K562 (cell line): Measurements from ENCODE around the gene MAPK8IP1. TPM values are rescaled to one million over a fixed set of nuclear protein-coding genes. Genes with fewer than 3 reads are reported as not detected.

Source experiments
- CHD4 ChIP-seq: fragments of 200-600 bp; sonication (generic); IDR thresholded peaks from 3 replicates; pipeline ENCODE4 v1.6.1; 2012; ENCODE audit warnings: low read depth, mild to moderate bottlenecking, mixed read lengths, low read length, inconsistent platforms; ENCODE audit not compliant: insufficient read depth, insufficient replicate concordance, poor library complexity, severe bottlenecking
- DACH1 ChIP-seq: fragments of 450-650 bp; IDR thresholded peaks from 2 replicates; pipeline ENCODE4 v1.6.1; 2018; ENCODE audit not compliant: partially characterized antibody
- GABPB2 ChIP-seq: fragments of 250-450 bp; sonication (Bioruptor Pico); conservative IDR thresholded peaks from 2 replicates; pipeline ENCODE4 v1.5.1; 2021; ENCODE audit warnings: mild to moderate bottlenecking
- HDAC1 ChIP-seq, 2 experiments: fragments of 450-650 bp; IDR thresholded peaks; 2 replicates each; pipeline ENCODE4 v1.6.1; 2016 to 2017; ENCODE audit warnings: inconsistent platforms in 1 of 2, mild to moderate bottlenecking in 1 of 2, moderate library complexity in 1 of 2
- LCOR ChIP-seq: sonication (generic); formaldehyde crosslinking; IDR thresholded peaks from 2 replicates; pipeline ENCODE4 v1.8.0; 2022; ENCODE audit warnings: mild to moderate bottlenecking, missing genetic modification reagents
- MAFF ChIP-seq: IDR thresholded peaks from 2 replicates; pipeline ENCODE4 v1.6.1; 2012; ENCODE audit warnings: low read length, improper control_type of control experiment
- MCM5 ChIP-seq: fragments of 450-650 bp; IDR thresholded peaks from 2 replicates; pipeline ENCODE4 v1.6.1; 2016; ENCODE audit warnings: low read depth
- MTA1 ChIP-seq: fragments of 450-650 bp; IDR thresholded peaks from 2 replicates; pipeline ENCODE4 v1.6.1; 2017; ENCODE audit warnings: borderline replicate concordance
- POLR2AphosphoS5 ChIP-seq: IDR thresholded peaks from 2 replicates; pipeline ENCODE4 v1.6.1; 2011; ENCODE audit warnings: mild to moderate bottlenecking, low read depth, low read length, moderate library complexity; ENCODE audit not compliant: control insufficient read depth, insufficient read depth
- RAD51 ChIP-seq: fragments of 450-650 bp; IDR thresholded peaks from 2 replicates; pipeline ENCODE4 v1.7.1; 2016; ENCODE audit warnings: low read depth, mild to moderate bottlenecking, borderline replicate concordance
- SUPT5H ChIP-seq: fragments of 450-650 bp; IDR thresholded peaks from 2 replicates; pipeline ENCODE4 v1.6.1; 2016
- TCF15 ChIP-seq: fragments of 250-450 bp; sonication (Bioruptor Pico); IDR thresholded peaks from 2 replicates; pipeline ENCODE4 v1.8.0; 2022; ENCODE audit warnings: moderate library complexity, mild to moderate bottlenecking, inconsistent platforms
- ZBTB43 ChIP-seq: sonication (generic); formaldehyde crosslinking; IDR thresholded peaks from 2 replicates; pipeline ENCODE4 v1.8.0; 2023; ENCODE audit warnings: mild to moderate bottlenecking, missing genetic modification reagents
- ZNF217 ChIP-seq: sonication (generic); formaldehyde crosslinking; IDR thresholded peaks from 2 replicates; pipeline ENCODE4 v1.8.0; 2022; ENCODE audit warnings: mild to moderate bottlenecking, missing genetic modification reagents
- ZNF232 ChIP-seq: sonication (generic); formaldehyde crosslinking; IDR thresholded peaks from 2 replicates; pipeline ENCODE4 v1.8.0; 2022; ENCODE audit warnings: mild to moderate bottlenecking, missing genetic modification reagents
- ZNF311 ChIP-seq: fragments of 250-450 bp; sonication (Bioruptor Pico); IDR thresholded peaks from 2 replicates; pipeline ENCODE4 v1.4.0; 2020; ENCODE audit warnings: mild to moderate bottlenecking, moderate library complexity
- ZNF407 ChIP-seq: fragments of 450-650 bp; IDR thresholded peaks from 2 replicates; pipeline ENCODE4 v1.6.1; 2016; ENCODE audit warnings: low read depth
- ZNF655 ChIP-seq: fragments of 250-450 bp; sonication (Bioruptor Pico); IDR thresholded peaks from 2 replicates; pipeline ENCODE4 v1.5.0; 2021
- ZNF766 ChIP-seq: fragments of 200-800 bp; sonication (Bioruptor generic); conservative IDR thresholded peaks from 2 replicates; pipeline ENCODE4 v1.6.1; 2016; ENCODE audit warnings: missing genetic modification characterization, missing compliant biosample characterization
- polyA plus RNA-seq, 8 experiments: library from polyadenylated mRNA; depleted of rRNA in 4 of 8; stranded (reverse) in 5 of 8; unstranded in 3 of 8; fragments of >200 nt; fragmentation: Nextera tagmentation in 2 of 8; fragmentation: Illumina TruSeq in 1 of 8; extraction: Ambion mirVana in 2 of 8; extraction: Trizol in 1 of 8; gene quantifications; 2 replicates each; pipeline versions ENCODE4 v1.2.1 to v1.2.3, GENCODE V29; 2011 to 2014; ENCODE audit warnings: inconsistent platforms in 1 of 8, missing spikeins in 1 of 8
- total RNA-seq, 7 experiments: library from RNA; depleted of rRNA in 6 of 7; stranded (reverse); fragments of >200 nt in 6 of 7; fragmentation: Illumina TruSeq in 2 of 7; extraction: Trizol in 2 of 7; gene quantifications; 2 replicates each; pipeline versions ENCODE4 v1.2.1 to v1.2.3, GENCODE V29; 2011 to 2021; ENCODE audit warnings: low replicate concordance in 1 of 7

Gene MAPK8IP1
- total and polyA plus RNA-seq, 9 of the 15 experiments (the other 6 are each of a cell fraction or from before 2014, with no cell fraction given) = 0.13 to 6.9 (median 2.5) TPM

- TF ChIP-seq LCOR (CRISPR knock-in tag) = no peak
- no peak for TF ChIP-seq MCM5
- no peak for TF ChIP-seq MTA1
- TF ChIP-seq ZNF766 (CRISPR knock-in tag) = no peak
- 0 out of 4 replicates have a peak, but pooled peaks of 1 of the 2 experiments have one; percentile 43 for TF ChIP-seq HDAC1 (IDR thresholded peaks at IDR 0.05)
- no peak for TF ChIP-seq GABPB2
- TF ChIP-seq DACH1 = peak; percentile 82
- TF ChIP-seq CHD4 = no peak
- no peak for TF ChIP-seq TCF15 (CRISPR knock-in tag)
- TF ChIP-seq RAD51 = no peak
- TF ChIP-seq ZNF232 = no peak
- no peak for TF ChIP-seq ZBTB43 (CRISPR knock-in tag)
- TF ChIP-seq ZNF217 = no peak
- no peak for TF ChIP-seq SUPT5H
- no peak for TF ChIP-seq ZNF311 (CRISPR knock-in tag)
- no peak for TF ChIP-seq MAFF
- no peak for TF ChIP-seq ZNF407
- TF ChIP-seq ZNF655 (CRISPR knock-in tag) = no peak
- TF ChIP-seq POLR2AphosphoS5 = peak; percentile 86
Measured at GRCh38 chr11:45904309-45904915, 19.0 kb downstream of the MAPK8IP1 start (continued).
